WTC11 (cell line): Measurements from ENCODE around the gene C5orf15. TPM values are rescaled to one million over a fixed set of nuclear protein-coding genes. Genes with fewer than 3 reads are reported as not detected.

ENCODE experiments used
- ATAC-seq: fragments of 200-7000 bp; cut with Tn5 transposase; 2 replicates; pipeline ENCODE4 v1.10.0; 2021; ENCODE audit warnings: mild to moderate bottlenecking, moderate library complexity
- CTCF ChIA-PET: fragments of 300-600 bp; sonication (Branson Sonifier 250); formaldehyde crosslinking; loops from one replicate; lab custom pipeline; 2021; ENCODE audit warnings: antibody characterized with exemption; lab: Charles Lee
- POLR2A ChIA-PET: fragments of 350-600 bp; sonication (Branson Sonifier 250); formaldehyde crosslinking; loops from one replicate; lab custom pipeline; 2021; ENCODE audit warnings: antibody characterized with exemption; lab: Charles Lee
- DNase-seq: peaks from one replicate; pipeline ENCODE4 v3.0.0; 2021; ENCODE audit warnings: low spot score
- H3K27ac Mint-ChIP-seq: 2 replicates; pipeline ENCODE4 v1.8.0; 2021; ENCODE audit warnings: mixed read lengths
- H3K27me3 Mint-ChIP-seq: 2 replicates; pipeline ENCODE4 v1.8.0; 2021; ENCODE audit warnings: low read depth, mild to moderate bottlenecking, moderate library complexity, mixed read lengths
- H3K36me3 Mint-ChIP-seq: 2 replicates; pipeline ENCODE4 v1.8.0; 2021; ENCODE audit warnings: mixed read lengths
- H3K4me1 Mint-ChIP-seq: 2 replicates; pipeline ENCODE4 v1.8.0; 2022; ENCODE audit warnings: mixed read lengths
- H3K4me3 Mint-ChIP-seq: 2 replicates; pipeline ENCODE4 v1.8.0; 2021; ENCODE audit warnings: mild to moderate bottlenecking, moderate library complexity, mixed read lengths
- H3K9me3 Mint-ChIP-seq: 2 replicates; pipeline ENCODE4 v1.8.0; 2021; ENCODE audit warnings: mixed read lengths
- FOXJ3 ChIP-seq: sonication (generic); formaldehyde crosslinking; IDR thresholded peaks from 2 replicates; pipeline ENCODE4 v1.9.0; 2021; ENCODE audit warnings: missing genetic modification reagents, mild to moderate bottlenecking, borderline replicate concordance
- JUN ChIP-seq: sonication (generic); formaldehyde crosslinking; IDR thresholded peaks from 2 replicates; pipeline ENCODE4 v1.8.0; 2023; ENCODE audit warnings: mild to moderate bottlenecking, missing genetic modification reagents
- NR1H2 ChIP-seq: sonication (generic); formaldehyde crosslinking; IDR thresholded peaks from 2 replicates; pipeline ENCODE4 v1.9.0; 2021; ENCODE audit warnings: mild to moderate bottlenecking, moderate library complexity, missing genetic modification reagents
- PRRX2 ChIP-seq: fragments of 250-450 bp; sonication (Bioruptor Pico); IDR thresholded peaks from 2 replicates; pipeline ENCODE4 v1.8.0; 2021; ENCODE audit warnings: mild to moderate bottlenecking
- RORB ChIP-seq: fragments of 250-450 bp; sonication (Bioruptor Pico); IDR thresholded peaks from 2 replicates; pipeline ENCODE4 v1.9.0; 2021; ENCODE audit warnings: mild to moderate bottlenecking
- SMAD3 ChIP-seq: sonication (generic); formaldehyde crosslinking; IDR thresholded peaks from 2 replicates; pipeline ENCODE4 v1.8.0; 2022; ENCODE audit warnings: missing genetic modification reagents, mild to moderate bottlenecking, borderline replicate concordance
- TCF7 ChIP-seq: sonication (generic); formaldehyde crosslinking; IDR thresholded peaks from 2 replicates; pipeline ENCODE4 v1.8.0; 2022; ENCODE audit warnings: mild to moderate bottlenecking, low read depth, missing genetic modification reagents, moderate library complexity
- ZBTB21 ChIP-seq: sonication (generic); formaldehyde crosslinking; IDR thresholded peaks from 2 replicates; pipeline ENCODE4 v1.8.1; 2023; ENCODE audit warnings: mild to moderate bottlenecking, missing genetic modification reagents, borderline replicate concordance
- ZNF219 ChIP-seq: sonication (generic); formaldehyde crosslinking; IDR thresholded peaks from 2 replicates; pipeline ENCODE4 v1.8.0; 2023; ENCODE audit warnings: missing genetic modification reagents, mild to moderate bottlenecking, borderline replicate concordance
- total RNA-seq: library from RNA; stranded (reverse); gene quantifications from 3 replicates; pipeline ENCODE4 v1.2.3, GENCODE V29; 2021
- TF ChIP-seq, protein P1 (sequence below): fragments of 250-450 bp; sonication (Bioruptor Pico); IDR thresholded peaks from 2 replicates; pipeline ENCODE4 v1.8.0; 2021; ENCODE audit warnings: mild to moderate bottlenecking
- TF ChIP-seq, protein P2 (sequence below): fragments of 250-450 bp; sonication (Bioruptor Pico); conservative IDR thresholded peaks from 2 replicates; pipeline ENCODE4 v1.9.0; 2021; ENCODE audit warnings: mild to moderate bottlenecking
- TF ChIP-seq, protein P3 (sequence below): fragments of 250-450 bp; sonication (Bioruptor Pico); IDR thresholded peaks from 2 replicates; pipeline ENCODE4 v1.9.0; 2021; ENCODE audit warnings: mild to moderate bottlenecking, borderline replicate concordance
- TF ChIP-seq, protein P4 (sequence below): fragments of 250-450 bp; sonication (Bioruptor Pico); IDR thresholded peaks from 2 replicates; pipeline ENCODE4 v1.9.0; 2021; ENCODE audit warnings: mild to moderate bottlenecking
- TF ChIP-seq, protein P5 (sequence below): fragments of 250-450 bp; sonication (Bioruptor Pico); IDR thresholded peaks from 2 replicates; pipeline ENCODE4 v1.9.0; 2021; ENCODE audit warnings: mild to moderate bottlenecking
- TF ChIP-seq, protein P6 (sequence below): sonication (generic); formaldehyde crosslinking; IDR thresholded peaks from 2 replicates; pipeline ENCODE4 v1.8.0; 2022; ENCODE audit warnings: mild to moderate bottlenecking, missing genetic modification reagents
- TF ChIP-seq, protein P7 (sequence below): sonication (generic); formaldehyde crosslinking; IDR thresholded peaks from 2 replicates; pipeline ENCODE4 v1.8.1; 2022; ENCODE audit warnings: mild to moderate bottlenecking, moderate library complexity, missing genetic modification reagents
- TF ChIP-seq, protein P8 (sequence below): sonication (generic); formaldehyde crosslinking; IDR thresholded peaks from 2 replicates; pipeline ENCODE4 v1.8.1; 2023; ENCODE audit warnings: mild to moderate bottlenecking, missing genetic modification reagents, moderate library complexity

C5orf15 gene
- total RNA-seq, 1 experiment from 2014 or later: 32.7 TPM

DNA sequence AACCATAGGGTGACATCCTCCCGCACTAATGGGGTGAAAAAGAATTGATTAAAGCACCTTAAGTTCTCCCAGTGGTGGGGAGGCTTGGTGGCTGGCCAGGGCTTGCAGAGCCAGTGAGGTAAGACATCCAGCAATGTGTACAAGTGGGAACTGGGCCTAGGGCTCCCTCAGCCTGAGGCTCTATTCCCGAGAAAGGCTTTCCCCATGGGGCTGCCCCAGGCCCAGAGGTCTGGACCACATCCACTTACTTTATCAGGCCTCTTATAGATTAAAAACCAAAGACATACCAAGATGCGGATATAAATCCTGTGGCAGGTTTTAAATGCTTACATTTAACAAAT lies 35.3 kb downstream of the C5orf15 start:
- CTCF ChIA-PET: no interaction called here
- peaks cover 9% of the 10 kb centered on the region for H3K9me3 Mint-ChIP-seq

DNA sequence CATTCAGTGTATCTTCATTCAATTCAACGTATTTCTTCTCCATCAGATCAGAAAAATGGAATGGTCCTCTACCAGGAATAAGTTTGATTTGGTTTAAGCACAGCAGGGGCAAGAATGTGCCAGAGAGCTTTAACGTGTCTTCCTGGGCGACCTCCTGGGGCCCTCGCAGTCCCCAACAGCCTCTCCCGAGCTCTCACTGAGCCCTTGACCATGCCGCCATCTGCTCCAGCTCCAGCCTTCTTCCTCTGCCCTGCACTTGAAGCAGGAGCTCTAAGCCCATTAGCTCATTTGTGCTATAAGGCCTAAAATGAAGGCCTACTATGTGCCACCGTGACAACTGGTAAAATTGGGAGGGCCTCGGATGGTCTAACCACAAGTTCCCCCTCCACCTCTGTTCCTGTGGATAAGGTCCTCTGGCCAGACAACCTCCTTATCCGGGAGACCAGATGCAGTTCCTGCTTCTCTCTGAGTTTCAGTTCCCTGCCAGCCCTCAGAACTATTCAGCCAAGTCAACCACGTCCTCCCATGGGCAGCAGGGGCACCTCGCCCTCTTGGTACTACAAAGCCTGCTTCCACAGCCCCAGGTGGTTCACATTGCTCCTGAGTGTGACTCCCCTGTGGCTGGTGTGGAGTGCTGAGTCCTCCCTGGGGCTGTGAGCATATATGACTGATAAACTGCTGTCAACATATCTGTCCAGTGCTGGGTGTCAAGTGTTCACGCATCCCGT lies 35.8 kb downstream of the C5orf15 start:
- H3K4me1 Mint-ChIP-seq: no peaks in the 10 kb centered on the region
- no peak for DNase-seq
- ATAC-seq: no peak
- POLR2A ChIA-PET: no interaction called here
- no peaks in the 10 kb centered on the region; the same call in 1 of the 2 replicates for H3K27me3 Mint-ChIP-seq
- CTCF ChIA-PET: no interaction called here
- no peaks in the 10 kb centered on the region for H3K36me3 Mint-ChIP-seq
- no peak overlapping the region for H3K4me3 Mint-ChIP-seq
- TF ChIP-seq PRRX2 (CRISPR knock-in tag) (no peak), ZNF219 (no peak), RORB (CRISPR knock-in tag) (no peak), FOXJ3 (CRISPR knock-in tag) (no peak), NR1H2 (CRISPR knock-in tag) (no peak), ZBTB21 (CRISPR knock-in tag) (no peak), JUN (CRISPR knock-in tag) (no peak)
- TF ChIP-seq, protein P1, sequence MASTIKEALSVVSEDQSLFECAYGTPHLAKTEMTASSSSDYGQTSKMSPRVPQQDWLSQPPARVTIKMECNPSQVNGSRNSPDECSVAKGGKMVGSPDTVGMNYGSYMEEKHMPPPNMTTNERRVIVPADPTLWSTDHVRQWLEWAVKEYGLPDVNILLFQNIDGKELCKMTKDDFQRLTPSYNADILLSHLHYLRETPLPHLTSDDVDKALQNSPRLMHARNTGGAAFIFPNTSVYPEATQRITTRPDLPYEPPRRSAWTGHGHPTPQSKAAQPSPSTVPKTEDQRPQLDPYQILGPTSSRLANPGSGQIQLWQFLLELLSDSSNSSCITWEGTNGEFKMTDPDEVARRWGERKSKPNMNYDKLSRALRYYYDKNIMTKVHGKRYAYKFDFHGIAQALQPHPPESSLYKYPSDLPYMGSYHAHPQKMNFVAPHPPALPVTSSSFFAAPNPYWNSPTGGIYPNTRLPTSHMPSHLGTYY (CRISPR knock-in tag): no peak
- TF ChIP-seq, protein P2, sequence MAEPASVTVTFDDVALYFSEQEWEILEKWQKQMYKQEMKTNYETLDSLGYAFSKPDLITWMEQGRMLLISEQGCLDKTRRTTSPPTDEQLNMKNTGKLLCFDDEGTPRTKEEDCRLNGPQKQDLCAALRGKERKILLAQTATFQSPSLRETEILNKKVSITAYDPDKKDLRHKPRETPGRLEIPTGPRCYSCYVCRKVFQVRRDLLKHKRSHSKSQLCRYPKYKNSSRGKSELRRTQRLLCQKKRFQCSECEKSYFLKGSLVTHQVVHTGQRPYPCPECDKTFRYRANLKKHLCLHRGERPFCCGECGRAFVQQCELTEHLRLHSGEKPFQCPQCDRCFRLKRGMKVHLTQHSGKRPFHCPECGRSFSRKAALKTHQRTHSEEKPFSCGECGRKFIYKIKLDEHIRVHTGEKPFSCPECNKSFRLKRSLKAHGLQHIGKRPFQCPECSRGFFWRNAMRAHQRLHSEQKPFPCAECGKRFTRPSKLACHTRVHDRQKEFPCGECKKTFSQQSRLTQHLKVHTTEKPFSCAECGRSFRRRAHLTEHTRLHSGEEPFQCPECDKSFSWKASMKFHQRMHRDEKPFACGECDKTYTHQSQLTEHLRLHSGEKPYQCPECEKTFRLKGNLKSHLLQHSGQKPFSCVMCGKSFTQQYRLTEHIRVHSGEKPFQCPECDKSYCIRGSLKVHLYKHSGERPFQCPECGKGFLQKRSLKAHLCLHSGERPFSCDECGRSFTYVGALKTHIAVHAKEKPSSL: no peak
- TF ChIP-seq, protein P3, sequence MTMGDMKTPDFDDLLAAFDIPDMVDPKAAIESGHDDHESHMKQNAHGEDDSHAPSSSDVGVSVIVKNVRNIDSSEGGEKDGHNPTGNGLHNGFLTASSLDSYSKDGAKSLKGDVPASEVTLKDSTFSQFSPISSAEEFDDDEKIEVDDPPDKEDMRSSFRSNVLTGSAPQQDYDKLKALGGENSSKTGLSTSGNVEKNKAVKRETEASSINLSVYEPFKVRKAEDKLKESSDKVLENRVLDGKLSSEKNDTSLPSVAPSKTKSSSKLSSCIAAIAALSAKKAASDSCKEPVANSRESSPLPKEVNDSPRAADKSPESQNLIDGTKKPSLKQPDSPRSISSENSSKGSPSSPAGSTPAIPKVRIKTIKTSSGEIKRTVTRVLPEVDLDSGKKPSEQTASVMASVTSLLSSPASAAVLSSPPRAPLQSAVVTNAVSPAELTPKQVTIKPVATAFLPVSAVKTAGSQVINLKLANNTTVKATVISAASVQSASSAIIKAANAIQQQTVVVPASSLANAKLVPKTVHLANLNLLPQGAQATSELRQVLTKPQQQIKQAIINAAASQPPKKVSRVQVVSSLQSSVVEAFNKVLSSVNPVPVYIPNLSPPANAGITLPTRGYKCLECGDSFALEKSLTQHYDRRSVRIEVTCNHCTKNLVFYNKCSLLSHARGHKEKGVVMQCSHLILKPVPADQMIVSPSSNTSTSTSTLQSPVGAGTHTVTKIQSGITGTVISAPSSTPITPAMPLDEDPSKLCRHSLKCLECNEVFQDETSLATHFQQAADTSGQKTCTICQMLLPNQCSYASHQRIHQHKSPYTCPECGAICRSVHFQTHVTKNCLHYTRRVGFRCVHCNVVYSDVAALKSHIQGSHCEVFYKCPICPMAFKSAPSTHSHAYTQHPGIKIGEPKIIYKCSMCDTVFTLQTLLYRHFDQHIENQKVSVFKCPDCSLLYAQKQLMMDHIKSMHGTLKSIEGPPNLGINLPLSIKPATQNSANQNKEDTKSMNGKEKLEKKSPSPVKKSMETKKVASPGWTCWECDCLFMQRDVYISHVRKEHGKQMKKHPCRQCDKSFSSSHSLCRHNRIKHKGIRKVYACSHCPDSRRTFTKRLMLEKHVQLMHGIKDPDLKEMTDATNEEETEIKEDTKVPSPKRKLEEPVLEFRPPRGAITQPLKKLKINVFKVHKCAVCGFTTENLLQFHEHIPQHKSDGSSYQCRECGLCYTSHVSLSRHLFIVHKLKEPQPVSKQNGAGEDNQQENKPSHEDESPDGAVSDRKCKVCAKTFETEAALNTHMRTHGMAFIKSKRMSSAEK: no peak
- TF ChIP-seq, protein P4, sequence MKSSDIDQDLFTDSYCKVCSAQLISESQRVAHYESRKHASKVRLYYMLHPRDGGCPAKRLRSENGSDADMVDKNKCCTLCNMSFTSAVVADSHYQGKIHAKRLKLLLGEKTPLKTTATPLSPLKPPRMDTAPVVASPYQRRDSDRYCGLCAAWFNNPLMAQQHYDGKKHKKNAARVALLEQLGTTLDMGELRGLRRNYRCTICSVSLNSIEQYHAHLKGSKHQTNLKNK (CRISPR knock-in tag): no peak
- TF ChIP-seq, protein P5, sequence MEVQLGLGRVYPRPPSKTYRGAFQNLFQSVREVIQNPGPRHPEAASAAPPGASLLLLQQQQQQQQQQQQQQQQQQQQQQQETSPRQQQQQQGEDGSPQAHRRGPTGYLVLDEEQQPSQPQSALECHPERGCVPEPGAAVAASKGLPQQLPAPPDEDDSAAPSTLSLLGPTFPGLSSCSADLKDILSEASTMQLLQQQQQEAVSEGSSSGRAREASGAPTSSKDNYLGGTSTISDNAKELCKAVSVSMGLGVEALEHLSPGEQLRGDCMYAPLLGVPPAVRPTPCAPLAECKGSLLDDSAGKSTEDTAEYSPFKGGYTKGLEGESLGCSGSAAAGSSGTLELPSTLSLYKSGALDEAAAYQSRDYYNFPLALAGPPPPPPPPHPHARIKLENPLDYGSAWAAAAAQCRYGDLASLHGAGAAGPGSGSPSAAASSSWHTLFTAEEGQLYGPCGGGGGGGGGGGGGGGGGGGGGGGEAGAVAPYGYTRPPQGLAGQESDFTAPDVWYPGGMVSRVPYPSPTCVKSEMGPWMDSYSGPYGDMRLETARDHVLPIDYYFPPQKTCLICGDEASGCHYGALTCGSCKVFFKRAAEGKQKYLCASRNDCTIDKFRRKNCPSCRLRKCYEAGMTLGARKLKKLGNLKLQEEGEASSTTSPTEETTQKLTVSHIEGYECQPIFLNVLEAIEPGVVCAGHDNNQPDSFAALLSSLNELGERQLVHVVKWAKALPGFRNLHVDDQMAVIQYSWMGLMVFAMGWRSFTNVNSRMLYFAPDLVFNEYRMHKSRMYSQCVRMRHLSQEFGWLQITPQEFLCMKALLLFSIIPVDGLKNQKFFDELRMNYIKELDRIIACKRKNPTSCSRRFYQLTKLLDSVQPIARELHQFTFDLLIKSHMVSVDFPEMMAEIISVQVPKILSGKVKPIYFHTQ (CRISPR knock-in tag): no peak
- TF ChIP-seq, protein P6, sequence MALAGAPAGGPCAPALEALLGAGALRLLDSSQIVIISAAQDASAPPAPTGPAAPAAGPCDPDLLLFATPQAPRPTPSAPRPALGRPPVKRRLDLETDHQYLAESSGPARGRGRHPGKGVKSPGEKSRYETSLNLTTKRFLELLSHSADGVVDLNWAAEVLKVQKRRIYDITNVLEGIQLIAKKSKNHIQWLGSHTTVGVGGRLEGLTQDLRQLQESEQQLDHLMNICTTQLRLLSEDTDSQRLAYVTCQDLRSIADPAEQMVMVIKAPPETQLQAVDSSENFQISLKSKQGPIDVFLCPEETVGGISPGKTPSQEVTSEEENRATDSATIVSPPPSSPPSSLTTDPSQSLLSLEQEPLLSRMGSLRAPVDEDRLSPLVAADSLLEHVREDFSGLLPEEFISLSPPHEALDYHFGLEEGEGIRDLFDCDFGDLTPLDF: no peak
- TF ChIP-seq, protein P7, sequence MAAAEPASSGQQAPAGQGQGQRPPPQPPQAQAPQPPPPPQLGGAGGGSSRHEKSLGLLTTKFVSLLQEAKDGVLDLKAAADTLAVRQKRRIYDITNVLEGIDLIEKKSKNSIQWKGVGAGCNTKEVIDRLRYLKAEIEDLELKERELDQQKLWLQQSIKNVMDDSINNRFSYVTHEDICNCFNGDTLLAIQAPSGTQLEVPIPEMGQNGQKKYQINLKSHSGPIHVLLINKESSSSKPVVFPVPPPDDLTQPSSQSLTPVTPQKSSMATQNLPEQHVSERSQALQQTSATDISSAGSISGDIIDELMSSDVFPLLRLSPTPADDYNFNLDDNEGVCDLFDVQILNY (CRISPR knock-in tag): no peak
- H3K9me3 Mint-ChIP-seq: peaks cover 9% of the 10 kb centered on the region
- no peak overlapping the region for H3K27ac Mint-ChIP-seq

More for the DNA sequence above, 35.3 kb downstream of the C5orf15 start:
- POLR2A ChIA-PET: no interaction called here
- DNase-seq: no peak
- H3K36me3 Mint-ChIP-seq: no peaks in the 10 kb centered on the region
- no peaks in the 10 kb centered on the region; the same call in 1 of the 2 replicates for H3K27me3 Mint-ChIP-seq
- no peak overlapping the region for H3K4me3 Mint-ChIP-seq
- H3K27ac Mint-ChIP-seq: no peak overlapping the region
- peaks cover 3% of the 10 kb centered on the region; the same call in 1 of the 2 replicates for H3K4me1 Mint-ChIP-seq
- TF ChIP-seq, protein P8, sequence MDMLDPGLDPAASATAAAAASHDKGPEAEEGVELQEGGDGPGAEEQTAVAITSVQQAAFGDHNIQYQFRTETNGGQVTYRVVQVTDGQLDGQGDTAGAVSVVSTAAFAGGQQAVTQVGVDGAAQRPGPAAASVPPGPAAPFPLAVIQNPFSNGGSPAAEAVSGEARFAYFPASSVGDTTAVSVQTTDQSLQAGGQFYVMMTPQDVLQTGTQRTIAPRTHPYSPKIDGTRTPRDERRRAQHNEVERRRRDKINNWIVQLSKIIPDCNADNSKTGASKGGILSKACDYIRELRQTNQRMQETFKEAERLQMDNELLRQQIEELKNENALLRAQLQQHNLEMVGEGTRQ (CRISPR knock-in tag): no peak
- TF ChIP-seq, protein P4 (CRISPR knock-in tag): no peak
- TF ChIP-seq TCF7 (CRISPR knock-in tag) (no peak), SMAD3 (CRISPR knock-in tag) (no peak)
- ATAC-seq: no peak
